Right lobe of liver (tissue), 6 donors: ENCODE data around the gene APOA1. TPM values are rescaled to one million over a fixed set of nuclear protein-coding genes. Genes with fewer than 3 reads are reported as not detected.
"Not testable (repeated sequence)": the region's sequence is repeated elsewhere in the genome, so short reads cannot be mapped to it uniquely, and the experiment has no call there.

Experiments
- ATAC-seq, 4 donors: fragments of 200-7000 bp; cut with Tn5 transposase; one replicate each; pipeline ENCODE4 v1.9.1; 2020; ENCODE audit warnings: mild to moderate bottlenecking in 4 of 4, moderate library complexity in 4 of 4
- DNase-seq, 3 donors: peaks; one replicate each; pipeline ENCODE4 v3.0.0-alpha.2; 2020
- H3K27ac ChIP-seq, 3 donors: fragments of 200-600 bp; one replicate each; pipeline ENCODE4 v1.8.0; 2022
- H3K27me3 ChIP-seq, 2 donors: fragments of 200-600 bp; one replicate each; pipeline ENCODE4 v1.8.0; 2022
- H3K36me3 ChIP-seq, 4 donors: fragments of 200-600 bp; sonication (generic) in 1 of 4; one replicate each; pipeline versions ENCODE4 v1.5.1 to v1.8.0; 2017 to 2022; ENCODE audit warnings: control low read depth in 1 of 4
- H3K4me1 ChIP-seq, 4 donors: fragments of 200-600 bp; sonication (generic) in 1 of 4; one replicate each; pipeline versions ENCODE4 v1.5.1 to v1.8.0; 2017 to 2022; ENCODE audit warnings: control low read depth in 1 of 4
- H3K4me3 ChIP-seq, 3 donors: fragments of 200-600 bp; one replicate each; pipeline ENCODE4 v1.8.0; 2022
- H3K9me3 ChIP-seq, 4 donors: fragments of 200-600 bp; sonication (generic) in 1 of 4; one replicate each; pipeline versions ENCODE4 v1.5.1 to v1.8.0; 2017 to 2022; ENCODE audit warnings: control low read depth in 1 of 4
- POLR2A ChIP-seq: fragments of 450-650 bp; IDR thresholded peaks from one replicate; pipeline ENCODE4 v1.6.1; 2017; ENCODE audit warnings: antibody characterized with exemption, mild to moderate bottlenecking
- WGBS: methylation state at CpG from one replicate; pipeline ENCODE4 v1.1.6; 2018; ENCODE audit warnings: low coverage, low lambda C conversion rate; ENCODE audit not compliant: insufficient coverage; ENCODE audit errors: missing lambda C conversion rate; 5-methylcytosine and 5-hydroxymethylcytosine counted together
- intact Hi-C, 2 donors: fragments of 100-400 bp; cut with DNase I; formaldehyde crosslinking; loops; one replicate each; pipeline versions ENCODE4 v1.11.2 to v1.14.1; 2022
- total RNA-seq, 6 experiments: library from RNA; depleted of rRNA in 2 of 6; stranded (reverse); fragments of >200 nt in 2 of 6; fragmentation: NEBNext Ultra II Directional in 3 of 6; extraction: Animal tissue kit (Norgen Biotek cat#: 25700) in 3 of 6; gene quantifications; one replicate each; pipeline versions ENCODE4 v1.1.0 to v1.2.4, GENCODE V29; 2016 to 2023
- TF ChIP-seq, protein P1 (sequence below), 4 donors: fragments of 200-600 bp in 3 of 4; fragments of 450-650 bp in 1 of 4; IDR thresholded peaks; one replicate each; pipeline versions ENCODE4 v1.5.1 to v1.8.0; 2016 to 2022; ENCODE audit warnings: antibody characterized with exemption in 4 of 4, mild to moderate bottlenecking in 2 of 4
- donor health status: DM: no; HTN: yes; CAD: no.
- donor health status: DM: no; HTN: no; CAD: no.
- donor health status: DM: no; HTN: no; CAD: no.
- donor health status: DM: no; HTN: yes; CAD: no.
- donor health status: DM: no; HTN: yes; CAD: no.

The APOA1 gene
- total RNA-seq, 6 experiments from 2014 or later: 5,429 to 12,494 (median 8,679) TPM

DNA sequence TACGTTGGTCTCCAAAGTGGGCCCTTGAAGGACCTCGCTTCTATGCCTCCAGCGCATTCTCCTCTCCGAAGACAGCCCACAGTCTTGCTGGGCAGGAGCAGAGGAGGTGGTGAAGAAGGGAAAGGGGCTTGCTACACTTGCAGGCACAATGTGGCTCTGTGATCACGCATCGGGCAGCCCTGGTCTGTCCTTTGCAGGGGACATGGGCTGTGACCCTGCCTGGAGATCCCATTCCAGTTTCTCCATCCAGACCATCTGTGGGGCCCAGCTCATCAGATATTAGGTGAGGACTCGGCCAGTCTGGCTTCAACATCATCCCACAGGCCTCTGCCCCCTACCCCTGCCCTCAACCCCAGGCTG, 810 bp downstream of the APOA1 start:
- DNase-seq (no peak), ATAC-seq (no peak)
- no peaks in the 10 kb centered on the region for H3K27me3 ChIP-seq
- no peaks in the 10 kb centered on the region for H3K9me3 ChIP-seq
- WGBS: 42% methylated on average over 6 of the region's 7 CpGs
- peak overlapping the region; percentile 54 to 92 (median 78) for H3K4me3 ChIP-seq
- TF ChIP-seq, protein P1, sequence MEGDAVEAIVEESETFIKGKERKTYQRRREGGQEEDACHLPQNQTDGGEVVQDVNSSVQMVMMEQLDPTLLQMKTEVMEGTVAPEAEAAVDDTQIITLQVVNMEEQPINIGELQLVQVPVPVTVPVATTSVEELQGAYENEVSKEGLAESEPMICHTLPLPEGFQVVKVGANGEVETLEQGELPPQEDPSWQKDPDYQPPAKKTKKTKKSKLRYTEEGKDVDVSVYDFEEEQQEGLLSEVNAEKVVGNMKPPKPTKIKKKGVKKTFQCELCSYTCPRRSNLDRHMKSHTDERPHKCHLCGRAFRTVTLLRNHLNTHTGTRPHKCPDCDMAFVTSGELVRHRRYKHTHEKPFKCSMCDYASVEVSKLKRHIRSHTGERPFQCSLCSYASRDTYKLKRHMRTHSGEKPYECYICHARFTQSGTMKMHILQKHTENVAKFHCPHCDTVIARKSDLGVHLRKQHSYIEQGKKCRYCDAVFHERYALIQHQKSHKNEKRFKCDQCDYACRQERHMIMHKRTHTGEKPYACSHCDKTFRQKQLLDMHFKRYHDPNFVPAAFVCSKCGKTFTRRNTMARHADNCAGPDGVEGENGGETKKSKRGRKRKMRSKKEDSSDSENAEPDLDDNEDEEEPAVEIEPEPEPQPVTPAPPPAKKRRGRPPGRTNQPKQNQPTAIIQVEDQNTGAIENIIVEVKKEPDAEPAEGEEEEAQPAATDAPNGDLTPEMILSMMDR (IDR thresholded peaks at IDR 0.05): no peak
- no peak for TF ChIP-seq POLR2A
- intact Hi-C loops: loop anchor here in 1 of 2 donors (5.0 kb wide), 1 partner anchor 44 kb away; the partner anchor contains the start of gene APOA5
- H3K36me3 ChIP-seq: peaks cover 0 to 6% (median 0%) of the 10 kb centered on the region in 4 donors
- peaks cover 0 to 44% (median 18%) of the 10 kb centered on the region in 4 donors for H3K4me1 ChIP-seq
- peak overlapping the region; percentile 75 to 87 (median 85) for H3K27ac ChIP-seq

DNA sequence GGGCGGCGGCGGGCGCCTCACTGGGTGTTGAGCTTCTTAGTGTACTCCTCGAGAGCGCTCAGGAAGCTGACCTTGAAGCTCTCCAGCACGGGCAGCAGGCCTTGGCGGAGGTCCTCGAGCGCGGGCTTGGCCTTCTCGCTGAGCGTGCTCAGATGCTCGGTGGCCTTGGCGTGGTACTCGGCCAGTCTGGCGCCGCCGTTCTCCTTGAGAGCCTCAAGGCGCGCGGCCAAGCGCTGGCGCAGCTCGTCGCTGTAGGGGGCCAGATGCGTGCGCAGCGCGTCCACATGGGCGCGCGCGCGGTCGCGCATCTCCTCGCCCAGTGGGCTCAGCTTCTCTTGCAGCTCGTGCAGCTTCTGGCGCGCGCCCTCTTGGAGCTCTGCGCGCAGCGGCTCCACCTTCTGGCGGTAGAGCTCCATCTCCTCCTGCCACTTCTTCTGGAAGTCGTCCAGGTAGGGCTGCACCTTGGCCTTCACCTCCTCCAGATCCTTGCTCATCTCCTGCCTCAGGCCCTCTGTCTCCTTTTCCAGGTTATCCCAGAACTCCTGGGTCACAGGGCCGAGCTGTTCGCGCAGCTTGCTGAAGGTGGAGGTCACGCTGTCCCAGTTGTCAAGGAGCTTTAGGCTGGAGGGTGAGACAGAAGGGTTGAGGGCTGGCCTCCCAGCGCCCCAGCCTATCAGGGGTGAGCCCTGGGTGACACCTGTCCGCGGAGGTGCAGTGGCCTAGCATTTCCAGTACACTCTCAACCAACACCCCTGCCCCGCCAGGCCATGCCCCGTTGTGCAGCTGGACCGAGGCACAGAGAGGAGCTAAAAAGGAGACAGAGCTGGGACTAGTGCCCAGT, 1.4 kb downstream of the APOA1 start:
- TF ChIP-seq, protein P1 (IDR thresholded peaks at IDR 0.05): peak; percentile 36 to 53 (median 42)
- TF ChIP-seq POLR2A: peak; percentile 40
- Histone ChIP-seq H3K27me3 (no peaks in the 10 kb centered on the region), H3K27ac (peak overlapping the region; percentile 75 to 87 (median 85)), H3K4me3 (peak overlapping the region; percentile 54 to 92 (median 78)), H3K36me3 (peaks cover 0 to 6% (median 0%) of the 10 kb centered on the region in 4 donors), H3K9me3 (no peaks in the 10 kb centered on the region), H3K4me1 (peaks cover 0 to 40% (median 16%) of the 10 kb centered on the region in 4 donors)
- ATAC-seq (peak; percentile 0 to 25 (median 12)), DNase-seq (peak; percentile 80 to 83 (median 82))
- 13% methylated on average over 3 of the region's 57 CpGs for WGBS
- intact Hi-C loops: loop anchor here in 1 of 2 donors (5.0 kb wide), 1 partner anchor 44 kb away; the partner anchor contains the start of gene APOA5

DNA sequence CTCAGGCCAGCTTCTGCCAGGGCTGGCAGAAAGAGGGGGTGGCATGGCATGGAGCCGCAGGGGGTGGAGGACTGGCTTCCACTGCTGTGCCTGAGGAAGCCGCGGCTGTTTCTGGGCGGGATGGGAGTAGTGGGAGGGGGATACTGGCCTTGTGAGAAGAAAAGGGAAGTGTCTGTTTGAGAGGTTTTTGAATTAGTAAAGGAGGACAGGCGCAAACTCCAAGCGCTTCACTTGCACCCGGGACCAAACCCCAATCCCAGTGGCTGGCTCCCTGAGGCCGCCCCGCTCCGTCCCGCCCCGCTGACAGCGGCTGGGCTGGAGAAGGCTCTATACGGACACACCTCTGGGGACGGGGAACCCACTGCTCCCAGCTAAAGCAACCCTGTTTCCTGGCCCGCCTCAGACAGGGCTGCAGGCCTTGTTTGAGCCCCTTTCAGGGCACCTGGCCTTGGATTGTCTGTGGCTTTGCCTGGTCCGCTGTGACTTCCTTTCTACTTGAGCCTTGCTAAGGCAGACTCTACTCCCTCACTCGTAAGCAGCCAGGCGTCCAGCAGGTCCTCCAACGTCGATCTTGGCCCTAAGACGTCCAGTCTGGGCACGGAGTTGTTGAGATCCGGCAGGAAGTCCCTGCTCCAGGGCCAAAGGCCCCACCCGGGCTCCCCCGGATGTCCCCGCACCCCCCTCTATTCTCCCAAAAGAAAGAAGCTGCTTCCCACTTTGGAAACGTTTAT, 2.2 kb downstream of the APOA1 start:
- peak overlapping the region; percentile 75 to 87 (median 85) for H3K27ac ChIP-seq
- no peaks in the 10 kb centered on the region for H3K27me3 ChIP-seq
- H3K36me3 ChIP-seq: peaks cover 0 to 6% (median 0%) of the 10 kb centered on the region in 4 donors
- peak; percentile 43 for TF ChIP-seq POLR2A
- TF ChIP-seq, protein P1 (IDR thresholded peaks at IDR 0.05): no peak
- 12% methylated on average over 6 of the region's 28 CpGs for WGBS
- H3K4me1 ChIP-seq: peaks cover 0 to 33% (median 12%) of the 10 kb centered on the region in 4 donors
- H3K4me3 ChIP-seq: peak overlapping the region; percentile 54 to 92 (median 78)
- intact Hi-C loops: loop anchor here in 1 of 2 donors (5.0 kb wide), 1 partner anchor 43 kb away; the partner anchor contains the start of gene APOA5
- ATAC-seq (peak; percentile 0 to 47 (median 14)), DNase-seq (peak; percentile 53 to 87 (median 79))
- H3K9me3 ChIP-seq: no peaks in the 10 kb centered on the region

DNA sequence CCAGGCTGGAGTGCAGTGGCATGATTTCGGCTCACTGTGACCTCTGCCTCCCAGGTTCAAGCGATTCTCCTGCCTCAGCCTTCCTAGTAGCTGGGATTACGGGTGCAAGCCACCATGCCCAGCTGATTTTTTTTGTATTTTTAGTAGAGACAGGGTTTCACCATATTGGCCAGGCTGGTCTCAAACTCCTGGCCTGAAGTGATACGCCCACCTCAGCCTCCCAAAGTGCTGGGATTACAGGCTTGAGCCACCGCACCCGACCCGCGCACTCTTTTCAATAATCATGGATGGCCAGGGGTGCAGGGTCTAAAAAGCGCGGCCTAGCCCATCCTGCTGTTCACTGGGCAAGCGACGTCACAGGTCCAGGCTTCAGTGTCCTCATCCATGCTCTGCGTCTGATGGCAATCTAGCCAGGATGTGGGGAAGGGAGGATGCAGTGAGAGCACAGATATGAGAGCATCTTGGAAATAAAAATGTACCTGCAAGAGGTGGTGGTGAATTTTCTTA, 2.8 kb downstream of the APOA1 start:
- H3K27me3 ChIP-seq, H3K36me3 ChIP-seq, H3K9me3 ChIP-seq: not testable (repeated sequence)
- H3K4me1 ChIP-seq: peaks cover 0 to 27% (median 9%) of the 10 kb centered on the region in 4 donors
- peak in 2 of 3 donors; percentile 74 to 86 for DNase-seq
- peak overlapping the region in 2 of 3 donors; percentile 78 to 92 for H3K4me3 ChIP-seq
- 26% methylated on average over 3 of the region's 13 CpGs for WGBS
- H3K27ac ChIP-seq: peak overlapping the region in 2 of 3 donors; percentile 85 to 87
- intact Hi-C loops: loop anchor here in 1 of 2 donors (5.0 kb wide), 1 partner anchor 42 kb away; the partner anchor contains the start of gene APOA5
- peak in 3 of 4 donors; percentile 2 to 32 (median 10) for ATAC-seq
